Neural crest cell (in vitro differentiated cells): Measurements from ENCODE around the gene DGKZ. TPM values are rescaled to one million over a fixed set of nuclear protein-coding genes. Genes with fewer than 3 reads are reported as not detected.

ENCODE experiments used
- DNase-seq: peaks from one replicate; pipeline ENCODE4 v3.0.0; 2021; ENCODE audit warnings: low read depth, mixed read lengths, low spot score
- H3K27ac Mint-ChIP-seq: one replicate; pipeline ENCODE4 v1.8.0; 2021; ENCODE audit warnings: mild to moderate bottlenecking, mixed read lengths; ENCODE audit not compliant: unreplicated experiment
- H3K27me3 Mint-ChIP-seq: 2 replicates; pipeline ENCODE4 v1.8.0; 2021; ENCODE audit warnings: low read depth, mild to moderate bottlenecking, mixed read lengths
- H3K36me3 Mint-ChIP-seq: 2 replicates; pipeline ENCODE4 v1.8.0; 2021; ENCODE audit warnings: low read depth, mild to moderate bottlenecking, mixed read lengths
- H3K4me1 Mint-ChIP-seq: 2 replicates; pipeline ENCODE4 v1.8.0; 2021; ENCODE audit warnings: mixed read lengths
- H3K4me3 Mint-ChIP-seq: one replicate; pipeline ENCODE4 v1.8.0; 2021; ENCODE audit warnings: mild to moderate bottlenecking, mixed read lengths
- H3K9me3 Mint-ChIP-seq: 2 replicates; pipeline ENCODE4 v1.8.0; 2021; ENCODE audit warnings: mixed read lengths
- CTCF ChIP-seq: fragments of 200-600 bp; sonication (generic); conservative IDR thresholded peaks from 2 replicates; pipeline ENCODE4 v1.5.0; 2021; ENCODE audit warnings: antibody characterized with exemption, mild to moderate bottlenecking
- total RNA-seq: library from RNA; stranded (reverse); gene quantifications from 2 replicates; pipeline ENCODE4 v1.2.1, GENCODE V29; 2021

Gene DGKZ
- total RNA-seq, 1 donor from 2014 or later: 60.1 TPM

- H3K36me3 Mint-ChIP-seq: no peaks in the 10 kb centered on the region
- H3K27me3 Mint-ChIP-seq: no peaks in the 10 kb centered on the region
- peak; percentile 69 for DNase-seq
- no peak overlapping the region for H3K4me3 Mint-ChIP-seq
- peaks cover 9% of the 10 kb centered on the region for H3K4me1 Mint-ChIP-seq
- no peak overlapping the region for H3K27ac Mint-ChIP-seq
- H3K9me3 Mint-ChIP-seq: no peaks in the 10 kb centered on the region
- TF ChIP-seq CTCF: peak; percentile 89
Observed at GRCh38 chr11:46308631-46309419, 38.4 kb upstream of the DGKZ start.

- TF ChIP-seq CTCF: no peak
- no peaks in the 10 kb centered on the region for H3K36me3 Mint-ChIP-seq
- no peaks in the 10 kb centered on the region for H3K27me3 Mint-ChIP-seq
- DNase-seq: no peak
- no peak overlapping the region for H3K27ac Mint-ChIP-seq
- no peak overlapping the region for H3K4me3 Mint-ChIP-seq
- H3K4me1 Mint-ChIP-seq: peaks cover 9% of the 10 kb centered on the region
- H3K9me3 Mint-ChIP-seq: no peaks in the 10 kb centered on the region
Observed at GRCh38 chr11:46309814-46310259, 37.4 kb upstream of the DGKZ start.

- Mint-ChIP-seq H3K27me3 (no peaks in the 10 kb centered on the region), H3K36me3 (no peaks in the 10 kb centered on the region), H3K9me3 (no peaks in the 10 kb centered on the region), H3K4me1 (peaks cover 5% of the 10 kb centered on the region), H3K4me3 (no peak overlapping the region), H3K27ac (no peak overlapping the region)
- peak; percentile 84 for TF ChIP-seq CTCF
- peak; percentile 83 for DNase-seq
Observed at GRCh38 chr11:46315033-46315738, 32.1 kb upstream of the DGKZ start.

GRCh38 chr11:46315783-46316563 lies 31.3 kb upstream of the DGKZ start:
- Mint-ChIP-seq H3K4me3 (no peak overlapping the region), H3K9me3 (no peaks in the 10 kb centered on the region), H3K27me3 (no peaks in the 10 kb centered on the region), H3K4me1 (peaks cover 5% of the 10 kb centered on the region), H3K27ac (no peak overlapping the region), H3K36me3 (no peaks in the 10 kb centered on the region)
- TF ChIP-seq CTCF: no peak
- DNase-seq: no peak

GRCh38 chr11:46319074-46319453 lies 28.2 kb upstream of the DGKZ start:
- no peak for TF ChIP-seq CTCF
- no peak overlapping the region for H3K27ac Mint-ChIP-seq

More at GRCh38 chr11:46319074-46319453, 28.2 kb upstream of the DGKZ start:
- H3K36me3 Mint-ChIP-seq: no peaks in the 10 kb centered on the region
- no peaks in the 10 kb centered on the region for H3K9me3 Mint-ChIP-seq
- peaks cover 5% of the 10 kb centered on the region for H3K4me1 Mint-ChIP-seq
- H3K4me3 Mint-ChIP-seq: no peak overlapping the region
- DNase-seq: no peak
- no peaks in the 10 kb centered on the region for H3K27me3 Mint-ChIP-seq
